Stimulated activated CD8-positive, alpha-beta memory T cell treated with anti-CD3 and anti-CD28 coated beads, Interleukin-12 subunit alpha, Interleukin-12 subunit beta, amount 100 ng/mL, for 24 hours (primary cell): ENCODE results near the gene TXNDC2.

ENCODE experiments used
- DNase-seq: peaks from one replicate; pipeline ENCODE4 v3.0.0-alpha.2; 2020; ENCODE audit errors: extremely low read depth

Gene TXNDC2

DNA sequence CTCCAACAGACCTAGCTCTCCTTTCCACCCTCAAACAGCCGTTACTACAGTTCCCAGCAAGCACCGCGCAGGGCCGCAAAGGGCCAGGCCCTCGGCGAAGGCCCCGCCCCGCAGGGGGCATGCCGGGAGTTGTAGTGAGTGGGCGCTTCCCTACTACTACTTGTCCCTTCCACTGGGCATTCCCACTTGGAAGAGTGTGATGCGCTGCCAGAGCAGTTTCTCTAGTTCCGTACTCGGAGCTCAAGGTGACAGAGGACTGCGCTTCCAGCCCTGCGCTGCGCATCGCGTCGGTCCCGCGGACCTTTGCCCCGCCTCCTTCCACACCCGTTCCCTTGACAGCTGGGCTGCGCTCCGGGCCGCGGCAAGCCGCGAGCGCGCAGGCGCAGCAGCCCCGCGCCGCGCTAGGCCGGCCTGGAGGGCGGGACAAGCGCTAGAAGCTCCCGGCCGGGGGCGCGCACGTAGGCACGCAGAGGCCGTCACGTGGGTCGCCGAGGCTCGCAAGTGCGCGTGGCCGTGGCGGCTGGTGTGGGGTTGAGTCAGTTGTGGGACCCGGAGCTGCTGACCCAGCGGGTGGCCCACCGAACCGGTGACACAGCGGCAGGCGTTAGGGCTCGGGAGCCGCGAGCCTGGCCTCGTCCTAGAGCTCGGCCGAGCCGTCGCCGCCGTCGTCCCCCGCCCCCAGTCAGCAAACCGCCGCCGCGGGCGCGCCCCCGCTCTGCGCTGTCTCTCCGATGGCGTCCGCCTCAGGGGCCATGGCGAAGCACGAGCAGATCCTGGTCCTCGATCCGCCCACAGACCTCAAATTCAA, 28.0 kb downstream of the TXNDC2 start, which contains the start of gene VAPA:
Gene VAPA, plus strand, starts transcription at position 491 of the 808 bp plus-strand sequence. Its CDS starts 241 bp downstream, at position 732.
- DNase-seq = peak; percentile 86

DNA sequence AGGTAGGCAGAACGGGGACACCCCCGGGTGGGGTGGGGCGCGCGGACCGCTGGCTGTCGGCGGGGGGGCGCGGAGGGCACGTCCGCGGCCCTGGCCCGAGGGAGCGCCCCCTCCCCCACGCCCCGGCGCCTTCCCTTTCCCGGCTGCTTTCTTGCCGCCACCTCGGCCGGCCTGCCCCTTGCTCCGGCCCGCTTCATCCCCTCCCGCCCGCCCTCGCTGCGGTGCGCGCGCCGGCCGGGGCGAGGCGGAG, 28.5 kb downstream of the TXNDC2 start:
- DNase-seq = no peak

DNA sequence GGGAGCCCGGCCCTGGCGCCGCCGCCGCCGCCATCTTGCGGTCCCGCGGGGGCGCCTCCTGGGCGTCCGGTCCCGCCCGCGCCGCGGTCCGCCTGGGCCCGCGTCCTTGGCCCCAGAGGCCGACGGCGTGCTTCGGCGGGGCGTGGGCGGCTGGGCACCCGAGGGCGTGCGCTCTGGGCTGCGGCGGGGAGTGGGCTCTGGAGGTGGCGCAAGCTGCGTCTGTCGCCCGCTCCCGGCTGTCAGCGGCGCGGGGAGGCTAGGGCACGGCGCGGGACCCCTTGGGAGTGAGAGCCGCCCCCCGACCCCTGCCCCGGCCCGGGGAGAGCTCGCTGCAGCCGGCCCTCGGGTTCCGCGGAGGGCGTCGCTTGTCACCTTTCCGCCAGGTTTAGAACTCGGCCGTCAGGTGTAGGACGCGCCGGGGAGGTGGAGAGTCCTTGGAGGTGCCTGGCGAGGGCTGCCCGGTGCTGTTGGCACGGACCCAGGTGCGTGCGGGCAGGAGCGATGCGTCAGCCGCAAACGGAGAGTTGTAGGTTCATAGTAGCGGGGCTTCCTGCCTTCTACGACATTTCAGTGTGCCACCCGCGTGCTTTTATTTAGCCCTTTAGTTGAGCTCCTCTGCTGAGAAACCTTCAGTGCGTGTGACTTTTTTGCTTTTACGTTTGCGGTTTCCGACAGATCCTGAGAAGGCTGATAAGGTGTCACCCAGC, 29.0 kb downstream of the TXNDC2 start:
- peak; percentile 45 for DNase-seq

DNA sequence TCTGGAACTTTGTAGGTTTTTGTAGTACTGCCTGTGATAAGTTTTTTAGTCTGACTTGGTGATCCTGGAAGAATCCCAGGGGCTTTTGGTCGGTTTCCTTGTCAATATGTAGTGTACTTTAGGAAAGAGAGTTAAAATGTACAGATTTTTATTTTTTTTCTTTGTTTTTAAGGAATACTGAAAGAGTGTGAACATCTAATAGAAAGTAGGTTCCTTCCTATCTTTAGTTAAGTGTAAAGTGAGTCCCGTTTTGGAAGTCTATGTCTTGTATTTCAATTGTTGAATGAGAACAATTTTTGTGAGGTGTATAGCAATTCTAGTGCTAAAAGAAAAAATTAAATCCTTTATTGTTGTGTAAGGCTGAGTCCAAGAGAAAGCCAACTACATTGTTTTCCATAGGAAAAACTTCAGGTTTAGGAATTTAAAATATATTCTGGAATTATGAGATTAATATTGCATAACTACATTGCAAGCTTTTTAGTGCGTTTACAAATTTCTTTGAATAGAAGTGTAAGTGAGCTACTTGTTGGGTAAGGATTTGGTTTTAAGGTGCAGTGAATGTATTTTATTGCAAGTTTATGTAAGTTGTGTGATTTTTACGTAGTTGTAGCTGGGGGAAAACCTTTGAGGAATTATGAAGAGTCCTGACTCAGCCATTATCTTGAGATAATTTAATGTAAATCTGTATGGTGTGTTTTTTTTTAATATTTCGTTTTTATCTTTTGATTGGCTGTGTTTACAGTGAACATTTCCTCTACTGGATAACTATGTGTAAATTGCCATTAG, 29.7 kb downstream of the TXNDC2 start:
- no peak for DNase-seq

DNA sequence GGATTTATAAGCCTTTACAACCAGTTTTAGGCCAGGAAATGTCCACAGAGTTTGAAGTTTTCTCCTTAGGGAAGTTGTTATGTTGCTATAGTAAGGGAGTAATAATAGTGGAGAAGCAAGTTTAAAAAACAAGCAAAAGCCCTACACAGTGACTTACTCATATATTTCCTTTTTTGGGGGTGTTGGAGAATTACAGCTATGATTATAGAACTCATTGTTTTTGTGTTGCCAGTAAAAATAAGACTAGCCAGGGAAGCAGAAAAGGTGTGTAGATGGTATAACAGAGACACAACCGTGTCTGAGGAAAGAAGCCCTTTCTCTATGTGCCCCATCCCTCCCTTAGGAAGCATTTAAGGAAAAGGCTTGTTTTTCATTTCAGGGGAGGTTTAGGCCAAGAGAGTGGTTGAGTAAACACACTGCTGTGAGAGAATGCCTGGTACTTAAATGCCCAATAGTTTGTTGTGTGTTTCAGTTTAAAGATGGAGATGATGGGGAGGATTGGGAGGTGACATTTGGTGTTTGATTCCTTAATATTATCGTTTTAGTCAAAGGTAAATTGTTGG, 30.4 kb downstream of the TXNDC2 start:
- DNase-seq = no peak

DNA sequence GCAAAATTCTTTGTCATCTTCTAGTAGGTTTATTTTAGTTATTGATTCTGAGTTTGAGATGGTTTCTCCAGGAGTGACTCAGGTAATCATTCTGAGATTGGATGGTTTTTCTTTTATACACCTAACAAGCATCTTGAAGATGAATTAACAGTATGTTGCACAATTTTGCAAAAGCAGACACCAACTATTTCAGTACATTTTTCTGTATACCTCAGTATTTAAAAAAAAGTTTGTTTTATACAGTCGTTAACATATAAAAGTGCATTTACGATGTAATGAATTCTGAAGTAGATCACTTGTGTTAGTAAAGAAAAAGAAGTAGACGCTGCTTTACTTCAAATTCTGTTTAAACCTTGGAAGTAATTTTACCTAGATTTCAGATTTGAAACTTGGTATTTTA, 31.0 kb downstream of the TXNDC2 start:
- DNase-seq = no peak

DNA sequence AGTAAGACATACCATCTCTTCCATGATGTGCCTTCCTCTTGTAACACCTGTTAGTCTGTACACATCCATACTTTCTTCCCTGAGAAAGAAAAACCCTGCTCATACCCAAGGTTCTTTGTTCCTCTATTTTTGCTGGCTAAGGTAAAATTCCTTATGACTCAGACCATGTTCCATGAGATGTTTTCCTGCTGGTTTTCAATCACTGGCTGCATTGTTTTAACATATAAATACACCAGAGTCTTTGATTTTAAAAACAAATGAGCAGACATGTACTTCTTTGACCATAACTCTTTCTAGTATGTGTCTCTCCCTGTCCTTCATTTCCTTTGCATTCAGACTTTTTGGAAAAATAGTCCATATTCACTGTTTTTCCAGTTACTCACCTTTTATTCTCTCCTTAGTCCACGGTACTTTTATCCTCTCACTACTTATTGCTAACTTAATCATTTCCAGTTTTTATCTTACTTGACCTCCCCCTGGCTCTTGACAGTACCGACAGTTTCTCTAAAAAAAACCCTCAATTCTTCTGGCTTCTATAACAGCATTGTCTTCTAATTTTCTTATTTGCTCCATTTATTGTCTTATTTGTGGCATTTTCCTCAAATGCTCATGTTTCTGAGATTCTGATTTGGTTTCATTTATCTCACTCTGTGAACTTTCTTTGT, 32.4 kb downstream of the TXNDC2 start:
- DNase-seq = no peak

DNA sequence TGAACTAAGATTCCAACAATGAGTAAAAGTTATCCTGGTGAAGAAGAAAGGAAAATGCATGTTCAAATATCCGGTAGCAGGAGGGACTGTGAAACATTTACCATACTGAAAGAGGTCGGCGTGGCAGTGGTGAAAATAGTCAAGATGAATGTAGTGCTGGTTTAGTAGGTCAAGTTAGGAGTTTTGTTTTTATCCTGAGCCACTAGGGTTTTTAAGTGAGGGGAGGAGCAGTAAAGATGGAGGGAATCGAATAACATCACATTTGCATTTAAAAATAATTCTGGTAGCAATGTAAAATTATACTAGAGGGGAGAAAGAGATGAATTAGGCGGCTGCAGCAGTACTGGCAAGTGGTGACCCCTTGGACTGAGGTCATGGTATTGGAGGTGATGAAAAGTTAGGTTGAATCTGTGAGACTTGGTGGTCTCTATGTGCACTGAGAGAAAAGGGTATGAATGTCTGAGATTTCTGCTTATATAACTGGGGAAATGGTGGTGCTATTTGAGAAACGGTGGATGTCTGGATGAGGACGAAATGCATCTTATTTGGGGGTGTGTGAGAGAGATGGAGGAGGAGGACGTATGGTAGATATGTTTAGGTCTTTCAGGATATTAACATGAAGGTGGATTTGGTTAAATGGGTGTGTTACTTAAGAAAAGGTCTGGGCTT, 33.9 kb downstream of the TXNDC2 start:
- DNase-seq = no peak

DNA sequence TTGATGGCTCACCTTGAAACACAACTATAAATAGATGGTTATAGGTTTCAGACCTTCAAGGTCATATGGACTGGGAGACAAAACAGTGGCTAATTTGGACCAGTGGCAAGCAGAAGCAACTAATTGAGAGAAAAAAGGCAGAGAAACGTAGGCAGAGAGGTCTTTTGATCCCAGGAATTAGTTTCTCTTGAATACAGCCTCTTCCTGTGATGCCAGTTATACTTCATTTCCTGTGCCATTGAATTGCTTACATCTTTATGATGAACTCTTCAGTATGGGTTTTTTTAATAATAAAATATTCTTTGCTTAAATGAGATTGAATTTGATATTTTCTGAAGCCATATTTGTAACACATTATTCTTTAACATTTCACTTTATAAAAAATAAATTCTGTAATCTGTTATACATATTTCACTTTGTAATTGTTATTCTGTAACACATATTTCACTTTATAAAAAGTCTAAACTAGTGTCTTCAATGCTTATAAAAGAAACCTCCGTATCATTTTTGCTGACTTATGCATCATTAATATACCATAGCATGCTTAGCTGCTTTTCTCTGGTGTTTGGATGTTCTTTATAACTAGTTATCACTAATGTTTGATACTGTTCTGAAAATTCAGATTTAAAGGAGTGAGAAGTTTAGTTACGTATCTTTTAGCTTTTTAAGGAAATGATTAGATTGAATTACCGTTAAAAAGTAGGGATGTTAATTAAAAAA, 37.0 kb downstream of the TXNDC2 start:
- DNase-seq = no peak

DNA sequence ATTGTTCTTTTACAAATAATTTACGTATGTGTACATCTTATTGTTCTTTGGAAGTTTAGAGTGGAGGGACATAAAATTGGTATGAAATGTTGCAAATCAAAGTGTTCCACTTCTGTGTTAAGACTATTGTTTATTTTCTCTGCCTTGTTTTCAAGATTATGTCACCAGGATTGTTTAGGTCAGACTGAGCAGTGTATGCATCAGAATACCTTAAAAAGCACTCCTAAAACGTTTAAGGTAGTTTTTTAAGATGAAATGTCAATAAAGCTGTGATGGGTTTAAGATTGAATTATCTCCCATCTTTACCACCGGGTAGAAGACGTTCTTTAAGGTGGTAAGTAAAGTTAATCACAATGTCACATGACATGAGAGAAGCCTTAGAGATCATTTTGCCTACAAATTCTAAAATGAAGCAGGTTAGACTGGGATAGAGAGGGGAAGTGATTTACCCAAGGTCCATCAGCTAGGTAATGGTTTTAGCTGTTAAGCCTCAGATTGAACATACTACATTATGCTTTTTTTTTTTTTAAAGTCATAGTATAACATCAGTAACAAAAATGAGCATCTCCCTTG, 38.7 kb downstream of the TXNDC2 start:
- DNase-seq = no peak

DNA sequence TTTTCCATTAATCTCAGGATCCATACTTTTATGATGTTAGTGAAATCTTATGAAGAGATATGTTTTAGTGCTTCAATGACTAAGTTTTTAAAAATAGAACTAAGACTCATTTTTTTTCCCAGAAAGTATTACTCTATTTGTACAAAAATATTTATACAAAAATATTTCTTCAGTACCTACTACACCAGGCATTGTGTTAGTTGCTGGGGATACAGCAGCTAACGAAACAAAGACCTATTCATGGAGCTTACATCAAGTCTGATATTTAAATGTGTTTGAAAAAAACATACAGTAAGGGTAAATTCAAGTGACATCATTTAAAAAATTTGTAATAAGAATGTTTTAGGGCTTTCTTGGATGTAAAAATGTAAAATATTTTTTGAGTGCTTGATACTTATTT, 39.6 kb downstream of the TXNDC2 start:
- DNase-seq = no peak

DNA sequence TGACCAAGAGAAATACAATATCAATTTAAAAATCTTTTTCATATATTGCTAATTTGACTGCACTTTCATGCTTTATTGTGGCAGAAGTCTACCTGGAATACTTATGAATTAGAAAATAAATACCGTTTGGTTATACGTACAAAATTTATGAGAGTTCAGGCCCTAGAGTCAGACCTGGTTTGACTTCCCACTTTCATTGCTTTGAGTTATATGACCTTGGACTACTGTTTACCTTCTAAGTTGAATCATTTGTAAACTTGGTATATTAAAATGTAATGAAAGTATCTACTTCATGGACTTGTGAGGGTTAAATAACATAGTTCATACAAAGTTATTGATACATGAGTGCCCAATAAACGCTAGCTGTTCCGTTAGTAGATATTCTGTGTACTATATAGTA, 40.0 kb downstream of the TXNDC2 start:
- DNase-seq = no peak

DNA sequence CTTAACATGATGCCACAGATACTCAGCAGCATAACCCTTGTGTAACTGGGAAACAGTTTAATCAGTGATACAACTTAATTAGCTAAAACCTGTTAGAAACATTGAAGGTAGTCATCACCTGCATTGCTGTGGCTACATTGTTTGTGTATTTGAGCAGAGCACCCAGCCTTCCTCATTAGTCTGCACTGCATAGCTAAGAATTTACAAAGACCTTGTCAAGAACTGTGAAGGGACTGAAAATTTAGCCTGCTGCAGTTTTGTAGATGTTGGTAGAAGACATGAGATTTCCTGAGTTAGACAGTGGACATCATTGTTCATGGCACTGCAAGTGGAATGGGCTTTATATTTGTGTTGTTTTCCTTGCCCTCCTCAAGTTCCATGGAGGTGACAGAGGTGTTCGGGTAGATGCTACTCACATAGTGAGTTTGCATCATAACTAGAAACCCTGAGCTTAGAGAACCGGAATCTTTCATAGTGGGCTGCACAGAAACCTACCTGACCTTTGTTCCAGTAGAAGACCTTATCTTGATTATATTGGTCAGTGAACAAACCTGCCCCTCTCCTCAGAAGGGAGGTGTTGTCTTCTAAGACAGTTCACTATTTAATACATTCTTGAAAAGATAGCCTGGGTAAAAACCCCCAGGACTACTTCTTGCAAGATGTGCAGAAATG, 40.6 kb downstream of the TXNDC2 start:
- DNase-seq = no peak

DNA sequence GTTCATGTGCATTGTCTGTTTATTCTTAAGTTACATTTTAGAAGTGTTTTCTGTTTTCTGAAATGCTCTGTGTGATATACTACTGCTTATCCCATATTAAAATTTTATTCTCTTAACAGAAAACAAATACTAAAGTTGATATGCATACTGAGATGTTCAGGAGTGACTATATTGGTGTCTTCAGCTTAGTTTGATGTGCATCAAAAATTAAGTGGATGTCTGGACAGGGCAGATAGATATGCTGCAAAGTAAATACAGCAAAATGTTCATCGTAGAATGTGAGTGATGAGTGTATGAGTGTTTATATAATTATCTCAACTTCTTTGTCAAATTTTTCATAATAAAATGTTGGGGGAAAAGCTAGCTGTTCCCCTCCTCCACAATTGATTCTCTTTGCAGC, 41.2 kb downstream of the TXNDC2 start:
- DNase-seq = no peak

DNA sequence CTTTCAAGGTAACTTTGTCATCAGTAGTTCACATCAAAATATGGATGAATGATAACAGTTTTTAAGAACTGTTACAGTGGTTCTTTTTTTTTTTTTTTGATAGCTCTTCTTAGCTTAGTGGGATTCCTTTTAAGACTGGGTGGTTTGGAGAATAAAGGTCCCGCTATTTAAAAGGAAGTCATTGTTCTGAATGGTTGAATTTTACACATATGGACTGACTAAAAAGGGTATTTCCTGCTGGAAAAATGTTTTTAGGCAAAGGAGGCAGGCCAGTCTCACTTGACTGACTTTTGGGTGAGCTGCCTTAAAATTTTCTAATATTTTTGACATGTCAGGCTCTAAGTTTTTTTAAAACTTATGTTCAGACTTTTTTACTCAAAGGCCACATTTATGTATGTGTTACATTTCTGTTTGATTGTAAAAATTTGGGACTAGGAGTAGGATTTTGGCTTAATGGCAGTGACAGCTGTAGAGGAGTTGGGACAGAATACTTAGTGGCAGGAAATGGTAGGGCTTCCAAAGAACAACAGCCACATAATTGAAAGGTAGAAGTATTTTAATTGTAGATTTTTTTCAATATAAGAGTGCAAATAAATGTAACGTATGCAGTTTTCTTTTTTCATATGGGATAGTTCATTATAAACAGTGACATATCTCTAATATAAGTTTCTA, 41.8 kb downstream of the TXNDC2 start:
- no peak for DNase-seq

DNA sequence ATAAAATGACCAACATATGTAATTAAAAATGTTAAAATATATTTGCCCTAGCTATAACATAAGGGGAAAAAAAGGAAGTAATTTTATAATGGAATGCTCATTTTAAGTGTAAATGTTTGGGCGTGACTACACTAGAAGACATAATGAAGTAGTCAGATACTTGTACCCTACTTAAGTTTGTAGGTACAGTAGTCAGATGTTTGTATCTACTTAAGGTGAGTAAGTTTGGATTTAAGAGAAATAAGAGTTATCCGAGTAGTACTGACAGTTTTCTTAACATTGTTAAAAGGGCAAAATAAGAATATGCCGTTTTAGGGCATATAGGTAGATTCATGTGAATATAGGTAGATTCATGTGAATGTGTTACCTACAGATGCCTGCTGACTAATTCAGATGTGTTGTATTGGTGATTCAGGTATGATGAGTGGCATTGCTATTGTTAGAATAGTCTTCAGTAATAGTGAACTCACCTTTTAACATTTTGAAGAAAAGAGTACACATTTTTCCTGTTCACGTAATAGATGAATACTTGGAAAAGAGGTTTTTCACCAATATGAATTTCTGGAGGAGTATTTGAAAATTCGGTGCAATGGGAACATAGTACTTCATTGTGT, 43.0 kb downstream of the TXNDC2 start:
- DNase-seq = no peak

DNA sequence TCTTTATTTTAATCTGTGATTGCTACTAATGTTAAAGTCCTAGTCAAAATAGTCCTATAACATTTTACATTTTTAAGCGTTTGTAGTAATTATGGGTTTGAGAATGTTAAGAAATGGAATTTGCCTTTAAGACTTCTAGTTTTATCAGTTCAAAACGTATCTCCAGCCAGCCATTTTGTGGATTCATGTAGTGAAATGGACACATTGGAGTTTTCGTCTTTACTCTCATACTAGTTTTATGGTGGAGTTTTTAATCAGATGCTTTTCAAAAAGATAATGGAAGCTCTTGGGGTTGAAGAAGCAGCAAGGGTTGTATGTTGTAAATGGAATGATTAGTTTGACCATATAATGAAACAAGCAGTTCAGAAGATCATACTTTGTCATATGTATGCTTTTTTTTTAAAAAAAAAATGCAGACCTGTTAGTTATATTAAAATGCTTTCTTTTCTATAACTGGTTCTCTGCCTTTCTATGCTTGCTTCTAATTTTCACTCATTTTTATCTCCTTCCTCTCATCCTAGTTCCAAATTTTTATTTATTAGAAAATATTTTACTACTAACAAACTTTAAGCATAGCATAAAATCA, 44.6 kb downstream of the TXNDC2 start:
- no peak for DNase-seq

DNA sequence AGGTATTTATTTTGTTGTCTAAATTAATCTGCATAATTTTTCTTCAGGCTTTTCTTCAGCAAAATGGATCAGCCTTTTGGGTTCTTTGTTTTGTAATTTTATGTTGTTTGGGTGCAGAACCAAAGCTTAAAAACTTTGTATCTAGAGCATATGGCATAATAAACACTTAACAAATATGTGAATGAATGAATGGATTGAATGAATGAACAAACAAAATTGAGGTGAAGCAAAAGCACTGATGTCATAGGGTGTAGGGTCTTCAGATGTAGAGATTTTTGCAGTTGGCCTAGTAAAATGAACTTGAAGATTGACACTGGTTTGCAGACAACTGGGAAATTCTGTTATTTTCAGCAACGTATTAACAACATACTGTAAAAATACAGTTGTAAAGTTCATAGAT, 45.4 kb downstream of the TXNDC2 start:
- DNase-seq = no peak
